GM18498 (cell line): ENCODE results near the gene AGAP1.

Source experiments
- ATAC-seq: cut with Tn5 transposase; IDR thresholded peaks from one replicate; pipeline ENCODE4 v1.9.1; 2021; ENCODE audit warnings: mild to moderate bottlenecking, moderate library complexity; ENCODE audit not compliant: unreplicated experiment

AGAP1 gene

GRCh38 chr2:236008857-236009256 lies 515.0 kb downstream of the AGAP1 start:
- ATAC-seq: no peak

- no peak for ATAC-seq
Measured at GRCh38 chr2:236010920-236011685, 517.3 kb downstream of the AGAP1 start.

GRCh38 chr2:236012155-236012554 lies 518.3 kb downstream of the AGAP1 start:
- no peak for ATAC-seq

- no peak for ATAC-seq
Measured at GRCh38 chr2:236014408-236015131, 520.7 kb downstream of the AGAP1 start.

- no peak for ATAC-seq
Measured at GRCh38 chr2:236015171-236015570, 521.3 kb downstream of the AGAP1 start.

- no peak for ATAC-seq
Measured at GRCh38 chr2:236016496-236016895, 522.7 kb downstream of the AGAP1 start.

- no peak for ATAC-seq
Measured at GRCh38 chr2:236017446-236017845, 523.6 kb downstream of the AGAP1 start.

- no peak for ATAC-seq
Measured at GRCh38 chr2:236019434-236019833, 525.6 kb downstream of the AGAP1 start.

- ATAC-seq: no peak
Measured at GRCh38 chr2:236021499-236022057, 527.7 kb downstream of the AGAP1 start.

- ATAC-seq: no peak
Measured at GRCh38 chr2:236022128-236022527, 528.3 kb downstream of the AGAP1 start.

GRCh38 chr2:236025892-236026291 lies 532.0 kb downstream of the AGAP1 start:
- ATAC-seq: no peak

GRCh38 chr2:236026841-236027240 lies 533.0 kb downstream of the AGAP1 start:
- no peak for ATAC-seq

GRCh38 chr2:236028066-236028465 lies 534.2 kb downstream of the AGAP1 start:
- ATAC-seq: no peak

GRCh38 chr2:236033462-236033861 lies 539.6 kb downstream of the AGAP1 start:
- no peak for ATAC-seq

- no peak for ATAC-seq
Measured at GRCh38 chr2:236034974-236035373, 541.1 kb downstream of the AGAP1 start.

- ATAC-seq: no peak
Measured at GRCh38 chr2:236036045-236036444, 542.2 kb downstream of the AGAP1 start.

GRCh38 chr2:236038096-236038495 lies 544.3 kb downstream of the AGAP1 start:
- ATAC-seq: no peak

GRCh38 chr2:236040600-236041328 lies 546.9 kb downstream of the AGAP1 start:
- no peak for ATAC-seq

- no peak for ATAC-seq
Measured at GRCh38 chr2:236041616-236042015, 547.8 kb downstream of the AGAP1 start.

- no peak for ATAC-seq
Measured at GRCh38 chr2:236042087-236042486, 548.2 kb downstream of the AGAP1 start.

GRCh38 chr2:236044191-236044590 lies 550.3 kb downstream of the AGAP1 start:
- no peak for ATAC-seq
